SU-DHL-6 (cell line): Measurements from ENCODE around the gene SH2D5.

ENCODE experiments used
- EZH2phosphoT487 ChIP-seq: fragments of 200-600 bp; sonication (generic), shearing (Covaris generic); conservative IDR thresholded peaks from 2 replicates; pipeline ENCODE4 v1.6.1; 2018; ENCODE audit warnings: mild to moderate bottlenecking, antibody characterized with exemption, low read length, moderate library complexity, mixed read lengths
- TF ChIP-seq, protein P1 (sequence below): fragments of 200-600 bp; sonication (generic); IDR thresholded peaks from one replicate; pipeline ENCODE4 v1.5.1; 2017; ENCODE audit warnings: antibody characterized with exemption, mild to moderate bottlenecking, low read length, moderate library complexity; ENCODE audit not compliant: insufficient read depth, poor library complexity, severe bottlenecking

DNA sequence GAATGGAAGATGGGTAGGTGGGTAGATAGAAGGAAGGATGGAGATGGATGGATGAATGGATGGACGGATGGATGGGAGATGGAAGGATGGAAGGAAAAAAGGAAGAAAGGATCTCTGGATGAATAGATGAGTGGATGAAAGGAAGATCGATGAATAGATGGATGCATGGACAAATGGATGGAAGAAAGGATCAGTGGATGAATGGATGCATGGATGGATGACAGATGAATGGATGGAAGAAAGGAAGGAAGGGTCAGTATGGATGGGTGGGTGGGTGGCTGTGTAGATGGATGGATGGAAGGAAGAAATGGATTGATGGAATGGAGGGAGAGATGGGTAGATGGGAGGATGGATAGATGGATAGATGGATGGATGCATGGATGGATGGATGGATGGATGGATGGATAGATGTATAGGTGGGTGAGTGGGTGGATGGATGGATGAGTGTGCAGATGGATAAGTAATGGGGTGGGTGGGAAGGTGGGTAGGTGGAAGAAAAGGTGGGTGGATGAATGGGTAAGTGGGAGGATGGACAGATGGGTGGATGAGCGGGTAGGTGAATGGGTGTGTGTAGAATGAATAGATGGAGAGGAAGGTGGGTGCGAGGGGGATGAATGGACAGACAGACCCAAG lies 29.3 kb downstream of the SH2D5 start:
- TF ChIP-seq, protein P1, sequence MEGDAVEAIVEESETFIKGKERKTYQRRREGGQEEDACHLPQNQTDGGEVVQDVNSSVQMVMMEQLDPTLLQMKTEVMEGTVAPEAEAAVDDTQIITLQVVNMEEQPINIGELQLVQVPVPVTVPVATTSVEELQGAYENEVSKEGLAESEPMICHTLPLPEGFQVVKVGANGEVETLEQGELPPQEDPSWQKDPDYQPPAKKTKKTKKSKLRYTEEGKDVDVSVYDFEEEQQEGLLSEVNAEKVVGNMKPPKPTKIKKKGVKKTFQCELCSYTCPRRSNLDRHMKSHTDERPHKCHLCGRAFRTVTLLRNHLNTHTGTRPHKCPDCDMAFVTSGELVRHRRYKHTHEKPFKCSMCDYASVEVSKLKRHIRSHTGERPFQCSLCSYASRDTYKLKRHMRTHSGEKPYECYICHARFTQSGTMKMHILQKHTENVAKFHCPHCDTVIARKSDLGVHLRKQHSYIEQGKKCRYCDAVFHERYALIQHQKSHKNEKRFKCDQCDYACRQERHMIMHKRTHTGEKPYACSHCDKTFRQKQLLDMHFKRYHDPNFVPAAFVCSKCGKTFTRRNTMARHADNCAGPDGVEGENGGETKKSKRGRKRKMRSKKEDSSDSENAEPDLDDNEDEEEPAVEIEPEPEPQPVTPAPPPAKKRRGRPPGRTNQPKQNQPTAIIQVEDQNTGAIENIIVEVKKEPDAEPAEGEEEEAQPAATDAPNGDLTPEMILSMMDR: no peak
- TF ChIP-seq EZH2phosphoT487: no peak
